ENCODE measurements around the gene P2RY12.
"Not testable (repeated sequence)": the region's sequence is repeated elsewhere in the genome, so short reads cannot be mapped to it uniquely, and the experiment has no call there.

P2RY12 gene

DNA sequence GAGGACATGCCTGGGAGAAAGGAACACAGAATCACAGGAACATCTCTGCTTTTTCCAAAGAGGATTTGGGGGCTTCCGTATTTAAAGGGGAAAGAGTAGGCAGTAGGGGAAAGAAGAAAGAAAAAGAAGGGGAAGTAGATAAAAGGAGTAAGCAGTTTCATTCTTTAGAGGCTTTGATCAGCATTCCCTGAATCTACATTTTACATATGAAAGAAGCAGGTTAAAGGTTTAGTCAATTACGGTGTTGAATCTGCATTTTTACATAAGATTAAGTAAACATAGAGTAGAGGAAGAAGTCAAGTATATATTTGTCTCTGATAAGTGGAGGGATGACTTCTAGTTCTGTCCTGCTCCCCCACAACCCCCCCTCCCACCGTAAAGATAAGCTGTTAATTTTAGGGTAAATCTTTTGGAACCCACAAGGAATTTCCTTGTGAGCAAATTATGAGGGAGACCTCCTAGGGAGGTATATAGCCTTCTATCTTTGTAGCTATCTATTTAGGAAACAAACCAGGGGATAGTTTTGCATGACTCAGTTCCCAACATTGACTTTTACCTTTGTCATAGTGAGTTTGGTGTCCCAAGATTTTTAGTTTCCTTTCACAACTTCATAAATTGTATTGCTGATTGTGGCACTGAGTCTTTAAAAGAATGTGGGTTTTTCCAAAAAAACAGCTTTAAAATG, 8.7 kb upstream of the P2RY12 start:
- DNase-seq (ENCODE audit: low read depth): no peak

- DNase-seq (ENCODE audit: low read depth): not testable (repeated sequence)
Measured at GRCh38 chr3:151392191-151392590, 7.6 kb upstream of the P2RY12 start.

DNA sequence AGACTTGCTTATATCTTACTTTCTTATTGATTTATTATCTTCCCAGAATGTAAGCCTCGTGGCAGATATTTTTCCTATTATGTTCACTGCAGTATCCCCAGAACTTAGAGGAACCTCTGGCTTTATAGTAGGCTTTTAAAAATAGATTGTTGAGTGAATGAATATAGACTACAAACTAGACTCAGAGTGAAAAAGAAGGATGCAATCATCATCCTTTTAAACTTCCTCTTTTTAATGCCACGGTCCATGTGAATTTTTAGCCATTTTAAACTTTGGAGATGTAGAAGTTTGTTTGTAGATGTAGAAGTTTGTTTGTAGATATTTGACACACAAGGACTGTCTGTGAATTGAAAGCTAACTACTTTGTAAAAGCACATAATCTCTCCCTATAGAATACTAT, 7.2 kb upstream of the P2RY12 start:
- no peak for DNase-seq (ENCODE audit: low read depth)

- DNase-seq (ENCODE audit: low read depth): no peak
Measured at GRCh38 chr3:151387842-151388241, 3.3 kb upstream of the P2RY12 start.

DNA sequence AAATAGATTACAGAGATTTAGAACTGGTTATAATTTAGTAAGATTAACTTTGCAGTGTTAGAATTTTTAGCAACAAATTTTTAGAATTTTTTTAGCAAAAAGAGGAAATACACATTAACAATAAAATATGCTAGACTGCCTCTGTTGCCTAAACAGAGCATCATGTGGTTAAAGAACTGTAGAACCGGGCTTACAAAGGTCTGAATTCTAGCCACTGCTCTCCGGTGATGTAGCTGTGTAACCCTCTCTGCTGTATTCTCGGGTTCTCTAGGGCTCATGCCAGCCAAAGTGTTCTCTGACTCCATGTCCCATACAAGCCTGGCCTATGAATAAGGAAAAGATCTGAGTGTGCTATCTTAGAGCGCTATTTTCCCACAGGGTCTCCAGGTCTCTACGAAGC, 2.9 kb upstream of the P2RY12 start:
- no peak for DNase-seq (ENCODE audit: low read depth)

DNA sequence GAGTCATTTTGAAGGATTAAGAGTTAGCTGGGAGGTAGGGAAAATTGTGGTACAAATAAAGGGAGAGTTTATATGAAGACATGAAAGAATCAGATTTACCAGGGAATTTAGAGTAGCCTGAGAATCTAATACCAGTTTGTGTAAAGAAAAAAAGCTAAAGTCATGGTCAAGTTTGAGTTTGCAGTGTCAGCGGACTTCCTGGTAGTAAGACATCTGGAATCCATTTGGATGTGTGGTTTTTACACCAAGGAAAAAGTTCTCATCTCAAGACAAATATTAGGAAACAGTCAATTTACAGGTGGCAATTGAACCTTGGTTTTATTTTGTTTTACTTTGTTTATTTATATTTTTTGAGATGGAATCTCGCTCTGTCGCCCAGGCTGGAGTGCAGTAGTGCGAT, 1.5 kb upstream of the P2RY12 start:
- DNase-seq (ENCODE audit: low read depth): peak; percentile 63

GRCh38 chr3:151383956-151384355, 597 bp downstream of the P2RY12 start:
- DNase-seq (ENCODE audit: low read depth): no peak

GRCh38 chr3:151383111-151383510, 1.4 kb downstream of the P2RY12 start:
- DNase-seq (ENCODE audit: low read depth): no peak

DNA sequence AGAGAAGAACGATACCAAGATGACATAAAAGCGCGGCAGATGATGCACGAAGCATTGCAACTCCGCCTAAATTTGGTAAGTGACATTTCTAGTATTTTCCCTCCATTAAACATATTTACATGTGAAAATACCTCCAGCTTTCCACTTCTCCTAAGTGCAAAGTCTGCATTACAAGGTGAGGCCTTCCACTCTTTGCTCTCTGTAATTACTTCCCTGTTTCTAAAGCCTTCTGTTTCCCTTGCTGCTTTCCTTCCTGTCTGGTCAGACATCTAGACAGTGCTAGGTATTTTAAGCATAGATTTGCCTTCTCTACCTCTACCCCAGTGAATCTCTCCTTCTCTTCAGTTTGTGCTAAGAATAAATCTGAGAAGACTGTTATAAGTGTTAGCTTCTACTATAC, 1.9 kb downstream of the P2RY12 start:
- DNase-seq (ENCODE audit: low read depth): no peak

- DNase-seq (ENCODE audit: low read depth): no peak
Measured at GRCh38 chr3:151379083-151379734, 5.3 kb downstream of the P2RY12 start.

DNA sequence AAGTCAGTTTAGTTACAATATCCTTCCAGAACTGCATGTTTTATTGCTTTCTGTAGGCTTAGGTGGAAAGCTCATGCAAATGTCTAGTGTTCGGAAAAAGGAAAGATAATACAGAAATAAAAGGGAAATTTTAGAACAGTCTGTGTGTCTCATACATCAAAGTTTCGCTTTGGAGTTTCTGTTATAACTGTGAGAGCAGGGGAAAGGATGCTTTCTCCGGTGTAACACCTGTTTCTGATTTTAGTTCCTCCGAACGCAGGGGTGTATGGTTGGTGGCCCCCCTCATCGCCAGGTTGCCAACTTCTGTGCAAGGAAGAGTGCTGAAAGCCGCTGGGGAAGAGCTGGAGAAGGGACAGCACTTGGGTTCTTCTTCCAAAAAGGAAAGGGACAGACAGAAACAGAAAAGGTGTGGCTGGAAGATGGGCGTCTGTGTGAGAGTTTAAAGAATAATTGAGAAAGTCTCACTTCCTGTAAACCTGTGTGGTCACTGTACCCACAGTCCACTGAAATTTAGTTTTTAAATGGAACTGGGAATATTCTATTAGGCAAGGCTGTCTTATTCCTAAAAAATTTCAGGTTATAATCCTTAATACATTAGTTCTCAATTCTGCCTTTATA, 6.7 kb downstream of the P2RY12 start:
- no peak for DNase-seq (ENCODE audit: low read depth)

GRCh38 chr3:151372063-151372820, 12.3 kb downstream of the P2RY12 start:
- DNase-seq (ENCODE audit: low read depth): no peak

DNA sequence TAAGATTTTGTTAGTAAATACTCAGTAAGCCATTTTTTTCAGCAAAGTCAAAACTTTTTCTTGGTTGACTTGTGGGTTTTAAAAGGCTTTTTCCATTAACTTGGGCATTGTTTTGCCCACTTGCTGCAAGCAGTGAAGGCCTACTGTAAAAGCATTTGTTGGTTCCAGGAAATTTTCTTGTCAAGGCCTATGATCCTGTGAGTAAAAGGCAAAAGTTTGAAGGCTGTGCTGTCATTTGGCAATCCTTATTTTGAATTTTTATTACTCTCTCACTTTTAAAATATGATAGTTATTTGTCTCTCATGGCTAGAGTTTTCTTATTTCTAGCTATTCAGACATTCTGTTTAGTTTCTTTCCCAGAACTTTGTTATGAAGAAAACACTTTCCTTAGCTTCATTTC, 13.0 kb downstream of the P2RY12 start:
- DNase-seq (ENCODE audit: low read depth): peak; percentile 11

DNA sequence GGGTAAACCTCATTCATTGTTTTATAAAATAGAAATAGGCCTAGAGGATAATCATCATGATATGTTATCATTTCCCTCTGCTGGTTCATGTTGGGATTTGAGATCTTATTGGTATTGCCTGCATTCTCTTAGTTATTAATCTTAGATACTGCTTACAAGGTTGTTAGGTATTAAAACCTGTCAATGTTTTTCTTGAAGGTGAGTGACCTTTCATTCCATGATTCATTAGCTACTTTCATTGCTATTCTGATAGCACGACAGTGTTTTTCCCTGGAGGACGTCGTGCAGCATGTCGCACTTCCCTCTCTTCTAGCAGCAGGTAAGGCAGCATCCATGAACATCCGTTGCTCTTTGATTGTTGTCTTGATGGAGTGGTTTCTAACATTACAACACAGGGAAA, 17.1 kb downstream of the P2RY12 start:
- no peak for DNase-seq (ENCODE audit: low read depth)

- no peak for DNase-seq (ENCODE audit: low read depth)
Measured at GRCh38 chr3:151366993-151367392, 17.6 kb downstream of the P2RY12 start.

DNA sequence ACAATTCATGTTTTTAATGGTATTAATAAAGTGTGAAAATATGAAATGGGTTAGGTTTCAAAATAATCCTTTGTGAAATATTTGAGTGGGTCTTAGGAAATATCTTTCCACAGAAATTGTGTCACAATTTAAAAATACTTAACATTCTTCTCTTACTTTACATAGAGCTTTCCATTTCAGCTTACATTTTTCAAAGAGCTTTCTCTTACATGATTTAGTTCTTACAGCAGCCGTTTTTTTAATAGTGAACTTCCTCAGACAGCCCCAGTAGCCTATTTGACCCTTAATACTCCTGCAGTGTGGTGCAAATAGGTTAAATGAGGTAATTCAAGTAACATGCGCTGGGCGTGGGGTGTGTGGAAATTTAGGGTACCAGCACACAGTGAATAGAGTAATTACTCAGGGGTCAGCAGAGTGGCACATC, 21.8 kb downstream of the P2RY12 start:
- DNase-seq (ENCODE audit: low read depth): peak; percentile 49

- DNase-seq (ENCODE audit: low read depth): no peak
Measured at GRCh38 chr3:151357463-151357850, 27.1 kb downstream of the P2RY12 start.

GRCh38 chr3:151356794-151357462, 27.6 kb downstream of the P2RY12 start:
- DNase-seq (ENCODE audit: low read depth): peak; percentile 30

DNA sequence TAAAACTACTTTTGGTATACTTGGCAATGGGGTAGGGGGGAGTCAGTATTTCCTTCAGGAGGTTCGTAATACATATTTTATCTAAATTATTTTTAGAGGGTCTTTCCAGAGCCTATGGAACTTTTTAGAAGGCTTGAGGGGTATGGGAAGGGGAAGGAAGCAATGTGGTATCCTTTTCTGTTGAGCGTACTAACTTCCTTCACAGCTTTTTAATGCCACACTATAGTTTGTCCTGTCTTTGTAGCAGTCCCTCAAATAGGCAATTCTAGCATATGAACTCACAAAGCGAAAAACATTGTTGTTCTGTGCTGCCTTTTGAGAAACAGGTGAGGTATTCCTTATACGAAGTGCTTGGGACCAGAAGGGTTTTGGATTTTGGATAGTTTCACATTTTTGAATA, 32.9 kb downstream of the P2RY12 start:
- no peak for DNase-seq (ENCODE audit: low read depth)

DNA sequence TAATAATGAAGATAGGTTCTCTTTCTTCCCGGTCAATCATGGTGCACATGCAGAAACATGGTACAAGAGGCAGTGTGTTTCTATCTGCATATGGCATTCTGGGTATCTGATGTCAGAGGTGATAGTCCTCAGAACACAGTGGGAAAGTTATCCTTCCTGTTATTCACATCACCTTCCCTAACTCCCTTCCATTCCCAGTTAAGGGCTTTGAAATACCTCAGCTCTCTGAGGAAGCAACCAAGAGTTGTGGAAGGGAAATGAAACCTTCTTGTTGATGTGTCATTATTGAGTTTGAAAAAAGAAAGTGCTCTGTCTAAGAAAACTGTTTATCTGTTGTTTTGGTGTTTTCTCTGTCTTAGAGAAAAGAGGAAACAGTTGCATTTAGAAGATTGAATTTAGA, 33.3 kb downstream of the P2RY12 start:
- no peak for DNase-seq (ENCODE audit: low read depth)

DNA sequence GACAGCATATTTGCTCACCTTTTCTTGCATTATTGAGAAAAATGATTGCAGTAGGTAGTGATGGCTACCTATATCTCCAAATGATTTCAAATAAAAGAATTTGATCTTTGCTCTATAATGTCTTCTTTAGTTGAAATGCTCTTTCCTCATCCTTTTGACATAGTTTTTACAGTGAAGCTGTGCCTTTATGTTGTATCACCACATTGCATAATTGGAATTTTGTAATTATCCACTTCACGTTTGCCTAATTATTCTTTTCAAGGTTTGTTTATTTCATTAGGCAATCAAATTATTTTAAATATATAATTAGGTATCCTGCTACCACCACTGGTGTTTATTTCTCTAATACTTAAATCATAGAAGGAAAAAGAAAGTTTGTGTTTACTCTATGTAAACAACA, 33.9 kb downstream of the P2RY12 start:
- no peak for DNase-seq (ENCODE audit: low read depth)

DNA sequence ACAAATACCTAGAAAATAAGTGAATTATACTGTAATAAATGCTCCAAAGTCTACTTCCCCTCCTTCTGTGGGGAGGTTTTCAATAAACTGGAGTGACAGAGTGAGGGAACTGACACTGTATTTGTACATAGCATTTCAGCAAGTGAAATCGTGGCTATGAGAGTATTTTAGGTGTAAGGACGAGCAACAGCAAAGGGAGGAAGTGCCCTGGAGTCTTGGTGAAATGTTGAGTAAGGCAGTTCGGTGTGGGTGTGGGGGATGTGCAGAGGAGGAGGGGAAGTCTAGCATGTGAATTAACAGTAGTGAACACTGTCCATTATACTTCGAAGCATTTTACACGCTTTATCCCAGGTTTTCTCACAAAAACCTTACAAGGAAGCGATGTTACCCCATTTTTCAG, 37.1 kb downstream of the P2RY12 start:
- DNase-seq (ENCODE audit: low read depth): no peak
